Endothelial cell of umbilical vein (primary cell): Measurements from ENCODE around the gene EIF4E. TPM values are rescaled to one million over a fixed set of nuclear protein-coding genes. Genes with fewer than 3 reads are reported as not detected.
"Not testable (repeated sequence)": the region's sequence is repeated elsewhere in the genome, so short reads cannot be mapped to it uniquely, and the experiment has no call there.

Experiments
- BruUV-seq: library from RNA; stranded (reverse); fragments of 400-500 nt; replicated peaks from 2 replicates; lab custom pipeline; 2021; lab: Mats Ljungman, UMichigan
- CTCF ChIA-PET: fragments of 300-600, 350-600 bp; sonication (Branson Sonifier 250); formaldehyde crosslinking; loops from one replicate; lab custom pipeline; 2021; ENCODE audit warnings: antibody characterized with exemption, inconsistent platforms; lab: Charles Lee
- POLR2A ChIA-PET: fragments of 300-600, 350-600 bp; sonication (Branson Sonifier 250); formaldehyde crosslinking; loops from one replicate; lab custom pipeline; 2021; ENCODE audit warnings: antibody characterized with exemption, inconsistent platforms; lab: Charles Lee
- DNase-seq: peaks from one replicate; pipeline ENCODE4 v3.0.0-alpha.2; 2011; ENCODE audit warnings: low read depth, low spot score
- FAIRE-seq: peaks from 2 replicates; lab custom pipeline; 2011; peaks lifted over from hg19 to GRCh38; lab: Jason Lieb, UNC
- H2AFZ ChIP-seq: 2 replicates; pipeline ENCODE4 v1.6.0; 2012; ENCODE audit warnings: low read depth, low read length, control low read depth, inconsistent platforms
- H3K27ac ChIP-seq: 2 replicates; pipeline ENCODE4 v1.5.1; 2011; ENCODE audit warnings: low read depth, mild to moderate bottlenecking, control low read depth, low read length, moderate library complexity; ENCODE audit not compliant: insufficient read depth
- H3K27me3 ChIP-seq, 2 experiments: 2 replicates each; pipeline versions ENCODE4 v1.6.0 to v1.6.1; 2011; ENCODE audit warnings: low read length in 2 of 2, mixed read lengths in 1 of 2; ENCODE audit not compliant: control insufficient read depth in 2 of 2, insufficient read depth in 2 of 2
- H3K36me3 ChIP-seq, 2 experiments: 2 replicates in 1 of 2; 3 replicates in 1 of 2; pipeline ENCODE4 v1.5.1; 2011; ENCODE audit warnings: low read length in 2 of 2, mild to moderate bottlenecking in 1 of 2, moderate library complexity in 1 of 2; ENCODE audit not compliant: control insufficient read depth in 2 of 2, insufficient read depth in 2 of 2; ENCODE audit errors: extremely low read depth in 1 of 2
- H3K4me1 ChIP-seq: 3 replicates; pipeline ENCODE4 v1.5.1; 2011; ENCODE audit warnings: mild to moderate bottlenecking, low read length; ENCODE audit not compliant: control insufficient read depth, insufficient read depth; ENCODE audit errors: extremely low read depth
- H3K4me2 ChIP-seq: 2 replicates; pipeline ENCODE4 v1.6.1; 2011; ENCODE audit warnings: low read length, control low read depth, mixed read lengths; ENCODE audit not compliant: insufficient read depth
- H3K4me3 ChIP-seq, 3 experiments: fragments of 200-600 bp in 1 of 3; sonication (generic), shearing (Covaris generic) in 1 of 3; replicated peaks in 1 of 3; 2 replicates each; pipeline ENCODE4 v1.5.1; 2011 to 2016; ENCODE audit warnings: control low read depth in 3 of 3, low read length in 3 of 3, mild to moderate bottlenecking in 2 of 3, inconsistent platforms in 1 of 3, low read depth in 1 of 3, moderate library complexity in 1 of 3; ENCODE audit not compliant: insufficient read depth in 1 of 3
- H3K79me2 ChIP-seq: 2 replicates; pipeline ENCODE4 v1.6.0; 2012; ENCODE audit warnings: low read length, inconsistent platforms; ENCODE audit not compliant: control insufficient read depth, insufficient read depth
- H3K9ac ChIP-seq: replicated peaks from 2 replicates; pipeline ENCODE3; 2011; ENCODE audit warnings: low read length, control low read depth; ENCODE audit not compliant: insufficient read depth; ENCODE audit errors: extremely low read depth
- H3K9me1 ChIP-seq: replicated peaks from 3 replicates; pipeline ENCODE4 v1.6.0; 2011; ENCODE audit warnings: mild to moderate bottlenecking, low read length; ENCODE audit not compliant: control insufficient read depth, insufficient read depth; ENCODE audit errors: extremely low read depth
- H3K9me3 ChIP-seq: replicated peaks from 2 replicates; pipeline ENCODE4 v1.5.1; 2012; ENCODE audit warnings: low read length, inconsistent platforms; ENCODE audit not compliant: control insufficient read depth, insufficient read depth
- H4K20me1 ChIP-seq: replicated peaks from 2 replicates; pipeline ENCODE3; 2011; ENCODE audit warnings: mild to moderate bottlenecking, low read length; ENCODE audit not compliant: control insufficient read depth, insufficient read depth; ENCODE audit errors: extremely low read depth
- CTCF ChIP-seq, 2 donors: IDR thresholded peaks; 1 replicate in 1 of 2; 2 replicates in 1 of 2; pipeline ENCODE4 v1.5.1; 2011; ENCODE audit warnings: low read length in 2 of 2, mild to moderate bottlenecking in 2 of 2, moderate library complexity in 2 of 2, control low read depth in 1 of 2, inconsistent platforms in 1 of 2, low read depth in 1 of 2; ENCODE audit not compliant: insufficient read depth in 1 of 2; ENCODE audit errors: extremely low read depth in 1 of 2
- EZH2 ChIP-seq: IDR thresholded peaks from 2 replicates; pipeline ENCODE4 v1.6.1; 2012; ENCODE audit warnings: borderline replicate concordance, low read depth, mild to moderate bottlenecking, moderate library complexity, low read length, inconsistent platforms; ENCODE audit not compliant: severe bottlenecking
- FOS ChIP-seq: IDR thresholded peaks from 2 replicates; pipeline ENCODE4 v1.6.1; 2011; ENCODE audit warnings: mild to moderate bottlenecking, low read length, moderate library complexity, borderline replicate concordance; ENCODE audit not compliant: insufficient read depth
- JUN ChIP-seq: IDR thresholded peaks from 2 replicates; pipeline ENCODE4 v1.6.1; 2011; ENCODE audit warnings: borderline replicate concordance, low read depth; ENCODE audit not compliant: insufficient read length, insufficient read depth
- POLR2A ChIP-seq: IDR thresholded peaks from 2 replicates; pipeline ENCODE4 v1.6.1; 2012; ENCODE audit warnings: low read depth, mild to moderate bottlenecking, control low read depth, low read length
- POLR2AphosphoS5 ChIP-seq: IDR thresholded peaks from 2 replicates; pipeline ENCODE4 v1.6.1; 2012; ENCODE audit warnings: low read depth, mild to moderate bottlenecking, control low read depth, low read length, moderate library complexity; ENCODE audit not compliant: insufficient read depth
- dilution Hi-C: fragments of 300-500 bp; cut with MboI; formaldehyde crosslinking; loops from one replicate; pipeline ENCODE4 v1.15.0; 2019; ENCODE audit warnings: low sequenced_read_pairs; ENCODE audit not compliant: extremely low pct_ligation_motif_present
- intact Hi-C: fragments of 100-400 bp; cut with micrococcal nuclease; formaldehyde crosslinking; loops from one replicate; pipeline ENCODE4 v1.10.0; 2022
- polyA plus RNA-seq, 4 experiments: library from polyadenylated mRNA; depleted of rRNA in 3 of 4; stranded (reverse) in 3 of 4; unstranded in 1 of 4; fragments of >200 nt; gene quantifications; 2 replicates each; pipeline versions ENCODE4 v1.2.1 to v1.2.3, GENCODE V29; 2011 to 2012; ENCODE audit warnings: missing spikeins in 1 of 4
- total RNA-seq: library from RNA; stranded (reverse); gene quantifications from 2 replicates; pipeline ENCODE4 v1.2.3, GENCODE V29; 2021

Gene EIF4E
- total and polyA plus RNA-seq, 2 donors (not counting 3 experiments of a cell fraction or from before 2014, with no cell fraction given) = 40.3 to 107 TPM

GRCh38 chr4:98919996-98920395 is 8.9 kb downstream of the EIF4E start:
- Histone ChIP-seq H3K9ac (no peak overlapping the region), H3K27me3 (no peaks in the 10 kb centered on the region), H3K4me1 (peaks cover 21% of the 10 kb centered on the region), H3K4me2 (no peak overlapping the region), H3K27ac (no peak overlapping the region), H3K9me3 (no peaks in the 10 kb centered on the region), H2AFZ (no peak overlapping the region), H4K20me1 (peaks cover 7% of the 10 kb centered on the region), H3K4me3 (no peak overlapping the region), H3K9me1 (no peaks in the 10 kb centered on the region), H3K79me2 (peaks cover 98% of the 10 kb centered on the region), H3K36me3 (peaks cover 0 to 3% of the 10 kb centered on the region in 2 experiments)
- CTCF ChIA-PET = interaction anchor here (0.7 to 1.2 kb wide), 2 partner anchors 9 to 269 kb away, joined by 3 read pairs; partner anchors contain the start of gene EIF4E
- dilution Hi-C loops = no loop called here
- BruUV-seq = no TSS peak
- TF ChIP-seq FOS (peak; percentile 40), POLR2A (no peak), EZH2 (no peak), POLR2AphosphoS5 (no peak), JUN (peak; percentile 37), CTCF (IDR thresholded peaks at IDR 0.05; ENCODE audit: extremely low read depth in 1 of 2, insufficient read depth in 1 of 2, low read depth in 1 of 2, low read length in 2 of 2) (no peak)
- no peak for FAIRE-seq
- DNase-seq = no peak
- POLR2A ChIA-PET = no interaction called here
- intact Hi-C loops = loop anchor here (10.0 kb wide), 1 partner anchor 235 kb away; no protein-coding TSS in a partner anchor

- FAIRE-seq, DNase-seq, H3K36me3 ChIP-seq, H3K4me2 ChIP-seq, H2AFZ ChIP-seq, H3K9me1 ChIP-seq, H3K27ac ChIP-seq, H3K9ac ChIP-seq, H3K4me3 ChIP-seq, dilution Hi-C loops, intact Hi-C loops, H4K20me1 ChIP-seq, H3K9me3 ChIP-seq, BruUV-seq, H3K27me3 ChIP-seq: not testable (repeated sequence)
- peaks cover 99% of the 10 kb centered on the region for H3K79me2 ChIP-seq
- peaks cover 18% of the 10 kb centered on the region for H3K4me1 ChIP-seq
- ChIA-PET CTCF (interaction anchor here (0.6 to 1.4 kb wide), 4 partner anchors 15 to 443 kb away, joined by 3 to 4 read pairs (median 3); partner anchors contain the start of gene METAP1), POLR2A (interaction anchor here (0.7 kb wide), 1 partner anchor 18 kb away, joined by 4 read pairs; no protein-coding TSS in a partner anchor)
Measured at GRCh38 chr4:98910728-98911127, 18.2 kb downstream of the EIF4E start.
